NCI-H524 (cell line): ENCODE data around the gene MMP14.
"Not testable (repeated sequence)": the region's sequence is repeated elsewhere in the genome, so short reads cannot be mapped to it uniquely, and the experiment has no call there.

Experiments
- DNase-seq, 2 experiments: peaks; one replicate each; lab custom pipeline; 2025; lab: John Stamatoyannopoulos, UW

The MMP14 gene

DNA sequence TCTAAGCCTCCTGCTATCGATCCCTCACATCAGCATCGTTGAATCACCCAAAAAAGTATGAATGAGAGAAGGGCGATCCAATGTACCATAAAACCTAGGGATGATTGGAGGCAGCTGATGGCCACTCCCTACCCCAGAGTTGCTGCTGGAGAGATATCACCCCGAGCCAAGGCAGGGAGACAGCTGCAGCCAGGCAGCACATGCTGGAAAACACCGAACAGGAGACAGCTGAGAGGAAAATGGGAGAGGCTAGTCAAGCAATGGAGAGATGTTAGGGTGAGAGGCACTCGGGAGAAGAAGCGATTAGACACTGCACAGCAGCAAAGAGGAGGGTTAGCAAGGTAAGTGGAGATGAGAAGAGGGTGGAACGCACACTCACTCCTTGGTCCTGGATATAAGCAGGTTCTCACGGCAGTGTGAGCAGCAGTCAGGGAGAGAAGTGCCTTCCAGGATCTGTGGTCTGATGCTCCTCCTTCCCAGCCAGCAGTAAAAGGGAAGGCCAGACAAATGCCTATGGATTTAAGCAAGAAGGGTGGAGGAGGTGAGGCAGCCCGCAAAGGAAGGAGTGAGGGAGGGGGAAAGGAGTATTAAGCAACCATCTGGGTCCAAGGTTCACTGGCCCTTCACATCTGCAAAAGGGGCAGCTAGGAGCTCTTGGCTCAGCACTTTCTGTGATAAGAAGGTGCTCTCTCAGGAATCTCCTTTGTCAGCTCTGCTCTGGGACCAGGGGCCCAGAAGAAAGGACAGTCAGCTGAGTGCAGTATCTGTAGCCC is 21.3 kb upstream of the MMP14 start, which contains the start of gene SLC7A7:
Gene SLC7A7, minus strand, starts transcription at position 495 of the 773 bp plus-strand sequence. CDS start 2,037 bp downstream, outside the sequence.
- peak in 1 of 2 experiments; percentile 69 for DNase-seq

DNA sequence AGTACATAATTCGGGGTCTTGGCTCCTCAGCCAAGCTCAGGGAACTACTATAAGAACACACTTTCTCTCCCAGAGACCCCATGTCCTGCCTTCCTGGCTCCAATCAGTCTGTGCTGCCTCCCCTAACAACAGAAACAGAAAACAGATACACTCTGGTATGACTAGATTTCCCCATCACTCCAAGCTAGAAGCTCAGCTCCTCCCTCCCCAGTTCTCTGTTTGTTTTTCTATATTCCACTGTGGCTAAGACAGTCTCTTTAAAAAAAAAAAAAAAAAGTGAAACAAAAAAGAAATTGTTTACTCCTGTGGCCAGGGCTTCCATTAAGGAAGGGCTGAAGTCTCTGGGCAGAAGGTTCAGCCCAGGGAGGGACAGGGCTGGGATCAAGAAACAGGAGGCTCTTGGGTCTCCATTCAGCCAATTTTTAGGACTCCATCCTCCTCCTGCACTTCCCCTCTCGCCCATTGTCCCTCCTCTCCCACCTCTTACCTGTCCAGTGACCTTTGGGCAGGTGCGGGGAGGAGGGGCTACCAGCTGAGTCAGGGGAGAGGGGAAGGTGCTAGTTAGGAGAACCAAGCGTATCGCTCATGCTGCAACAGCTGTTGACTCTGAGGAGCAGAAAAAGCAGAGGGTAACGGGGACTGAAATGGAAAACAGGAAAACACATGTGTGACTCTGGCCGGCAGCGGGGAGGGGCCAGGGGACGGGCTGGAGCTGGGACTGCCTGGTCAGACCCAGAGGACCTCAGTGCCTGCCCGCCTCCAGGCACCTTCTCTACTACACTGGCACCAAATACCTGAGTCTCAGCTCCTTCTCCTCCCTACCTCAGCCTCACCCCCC is 17.0 kb upstream of the MMP14 start:
- peak; percentile 31 to 57 for DNase-seq

DNA sequence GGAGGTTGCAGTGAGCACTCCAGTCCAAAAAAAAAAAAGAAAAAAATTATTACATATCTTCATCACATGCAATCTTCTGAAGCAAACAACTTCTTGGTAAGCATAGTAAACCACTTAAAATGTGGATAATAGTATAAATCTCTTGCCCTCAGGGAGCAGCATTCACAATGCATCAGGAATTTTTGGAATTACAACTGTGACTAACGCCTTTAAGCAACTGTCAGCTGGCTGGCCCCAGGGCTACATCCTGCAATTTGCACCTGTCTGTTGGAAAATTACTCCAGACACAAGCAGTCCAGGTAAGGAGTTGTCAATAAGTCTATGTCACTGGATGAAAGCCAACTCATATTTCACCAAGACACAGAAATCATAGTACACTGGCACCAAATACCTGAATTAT is 15.7 kb upstream of the MMP14 start:
- DNase-seq: no peak

DNA sequence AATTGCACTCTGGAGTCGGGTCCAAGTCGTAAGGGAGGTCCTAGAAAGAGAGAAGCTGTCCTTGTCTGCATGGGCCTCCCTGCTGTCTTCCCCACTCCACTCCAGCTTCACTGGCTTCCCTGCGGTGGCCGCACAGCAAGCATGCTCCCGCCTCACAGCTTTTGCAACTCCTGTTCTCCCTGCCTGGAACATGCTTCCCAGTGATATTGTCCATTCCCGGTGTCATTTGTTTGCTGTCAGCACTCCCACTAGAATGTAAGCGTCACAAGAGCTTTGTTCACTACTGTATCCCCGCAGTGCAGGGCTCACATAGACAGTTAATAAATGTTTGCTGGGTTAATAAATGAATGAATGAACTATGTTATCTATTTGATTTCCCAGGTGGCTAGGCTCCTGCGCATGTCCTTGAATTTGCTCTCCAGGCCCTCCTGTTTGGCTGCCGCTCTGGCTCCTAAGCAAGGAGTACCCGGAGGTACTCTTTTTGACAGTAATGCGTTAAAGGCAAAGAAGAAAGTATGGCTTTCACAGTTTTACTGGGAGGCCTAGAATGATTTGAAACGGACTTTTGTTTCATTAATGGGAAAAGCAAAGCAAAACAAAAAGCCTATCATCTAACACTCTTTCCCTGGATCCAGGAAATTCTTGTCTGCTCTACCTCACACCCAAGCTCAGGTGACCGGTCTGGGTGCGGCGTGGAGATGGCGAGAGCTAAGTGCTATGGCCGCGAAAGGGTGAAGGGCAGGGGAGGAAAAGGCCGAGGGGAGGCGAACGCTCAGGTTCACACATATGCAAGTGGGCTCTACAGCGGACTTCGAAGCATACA is 15.0 kb upstream of the MMP14 start:
- DNase-seq: no peak

DNA sequence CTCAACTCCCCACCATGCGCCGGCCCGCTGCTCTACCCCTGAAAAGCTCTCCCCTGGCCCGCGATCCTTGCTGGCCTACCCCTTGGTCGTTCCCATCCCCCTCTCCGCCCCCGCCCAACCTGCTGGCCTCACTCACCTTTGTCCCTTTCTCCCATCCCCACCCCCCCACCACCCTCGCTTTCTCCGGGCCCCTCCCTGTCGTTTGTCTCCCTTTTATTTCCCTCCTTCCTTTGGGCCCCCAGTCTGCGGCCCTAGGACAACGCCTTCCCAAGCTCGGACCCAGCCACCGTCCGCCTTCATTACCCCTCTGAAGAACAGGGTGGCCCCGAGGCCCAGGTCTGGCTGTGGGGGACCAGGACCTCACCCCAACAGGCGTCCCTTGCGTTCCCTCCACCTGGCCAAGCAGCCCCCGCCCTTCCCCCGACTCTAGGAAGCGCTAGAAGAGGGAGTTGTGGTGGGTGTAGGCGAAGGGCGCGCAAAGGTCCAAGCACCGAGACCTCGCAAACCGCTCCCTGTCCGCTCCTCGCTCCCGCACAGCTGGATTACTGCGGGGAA is 14.3 kb upstream of the MMP14 start:
- no peak for DNase-seq

DNA sequence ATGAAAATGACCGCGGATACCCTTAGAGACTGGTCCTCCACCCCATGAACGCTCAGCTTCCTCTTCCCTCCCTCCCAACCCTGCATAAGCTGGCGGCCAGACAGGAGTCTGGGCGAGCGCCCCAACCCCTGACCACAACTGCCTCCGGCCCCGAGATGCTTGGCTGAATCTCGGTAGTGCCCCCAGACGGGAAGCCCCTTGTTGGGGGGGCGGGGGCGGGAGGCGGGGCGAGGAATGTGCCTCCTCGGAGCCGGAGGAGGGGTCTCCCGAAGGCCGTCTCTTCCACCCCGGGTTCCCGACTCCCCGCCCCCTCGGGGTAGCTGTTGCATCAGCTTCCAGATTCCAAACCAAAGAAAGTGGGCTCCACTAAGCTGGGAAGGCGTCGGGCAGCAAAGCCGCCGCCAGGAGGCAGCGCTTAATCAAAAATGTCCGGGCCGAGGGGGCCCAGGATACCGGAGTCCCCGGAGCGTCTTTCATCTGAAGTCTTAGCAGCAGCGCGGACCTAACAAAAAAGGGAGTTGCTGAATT is 13.8 kb upstream of the MMP14 start:
- peak; percentile 88 to 90 for DNase-seq

DNA sequence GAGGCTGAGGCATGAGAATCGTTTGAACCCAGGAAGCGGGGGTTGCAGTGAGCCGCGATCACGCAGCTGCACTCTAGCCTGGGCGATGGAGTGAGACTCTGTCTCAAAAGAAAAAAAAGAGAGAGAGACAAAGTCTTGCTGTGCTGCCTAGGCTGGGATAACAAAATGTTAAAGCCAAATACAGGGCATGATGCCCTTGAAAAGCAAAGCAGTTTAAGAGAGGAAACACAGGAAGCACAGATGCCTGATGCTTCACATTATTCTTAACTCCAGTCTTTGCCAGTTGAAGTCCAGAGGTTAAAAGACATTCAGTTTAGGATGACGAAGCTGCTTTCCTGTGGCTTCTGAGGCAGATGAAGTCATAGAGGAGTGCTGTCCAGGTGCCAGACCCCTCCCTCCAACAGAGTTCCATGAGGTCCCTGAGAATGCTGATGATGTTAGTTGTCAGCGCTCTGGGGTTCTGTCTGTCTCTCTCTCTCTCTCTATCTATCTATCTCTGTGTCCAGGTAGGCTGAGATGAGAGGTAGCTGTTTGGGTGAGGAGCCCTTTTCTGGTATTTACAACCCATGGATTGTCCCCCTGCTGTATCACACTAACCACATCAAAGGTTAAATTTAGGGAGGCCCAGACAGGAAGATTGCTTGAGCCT is 11.6 kb upstream of the MMP14 start:
- DNase-seq: peak in 1 of 2 experiments; percentile 25

DNA sequence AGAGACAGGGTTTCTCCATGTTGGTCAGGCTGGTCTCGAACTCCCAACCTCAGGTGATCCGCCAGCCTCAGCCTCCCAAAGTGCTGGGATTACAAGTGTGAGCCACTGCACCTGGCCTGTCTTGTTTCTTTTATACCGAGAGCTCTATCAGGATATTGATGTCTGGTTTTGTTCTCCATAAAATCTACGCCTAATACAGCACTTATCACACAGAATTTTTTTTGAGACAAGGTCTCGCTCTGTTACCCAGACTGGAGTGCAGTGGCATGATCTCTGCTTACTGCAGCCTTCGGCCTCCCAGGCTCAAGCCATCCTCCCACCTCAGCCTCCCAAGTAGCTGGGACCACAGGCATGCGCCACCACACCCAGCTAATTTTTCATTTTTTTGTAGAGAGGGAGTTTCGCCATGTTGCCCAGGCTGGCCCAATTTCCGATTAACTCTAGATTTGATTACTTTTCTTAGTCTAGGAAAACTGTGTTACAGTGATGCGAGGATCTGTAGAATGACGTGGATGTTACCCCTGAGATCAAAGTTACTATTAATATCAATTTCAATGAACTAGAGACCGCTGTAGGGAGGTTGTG is 7.2 kb upstream of the MMP14 start:
- not testable (repeated sequence) for DNase-seq

DNA sequence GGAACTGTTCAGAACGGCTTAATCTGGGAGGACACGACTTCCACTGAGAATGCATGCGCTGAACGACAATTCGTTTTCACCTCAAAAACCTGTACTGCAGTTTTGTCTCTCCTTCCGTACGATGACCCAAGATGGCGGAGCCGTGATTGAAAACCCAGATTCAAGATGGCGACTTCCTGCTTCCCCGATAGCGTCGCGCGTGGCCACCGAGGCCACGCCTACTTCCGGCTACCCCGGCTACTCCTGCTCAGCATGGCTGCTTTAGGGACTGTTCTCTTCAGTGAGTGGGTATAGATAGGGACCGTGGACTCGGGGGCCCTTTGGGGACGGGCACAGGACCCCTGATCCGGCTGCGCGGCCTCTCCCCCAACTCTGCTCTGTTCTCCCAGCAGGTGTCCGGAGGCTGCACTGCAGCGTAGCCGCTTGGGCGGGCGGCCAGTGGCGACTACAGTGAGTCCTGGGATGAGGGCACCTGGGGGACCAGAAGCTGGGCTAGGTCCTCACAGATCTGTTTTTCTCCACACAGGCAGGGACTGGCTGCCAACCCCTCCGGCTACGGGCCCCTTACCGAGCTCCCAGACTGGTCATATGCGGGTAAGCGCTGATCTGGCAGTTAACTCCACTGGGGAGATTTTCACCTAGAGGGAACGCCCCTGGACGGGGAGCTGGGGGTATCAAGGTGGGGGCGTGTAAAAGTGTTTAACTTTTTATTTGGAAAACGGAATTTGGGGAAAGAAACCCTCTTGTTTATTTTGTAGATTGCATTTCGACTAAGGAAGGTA is 6.5 kb upstream of the MMP14 start, which contains the start of gene MRPL52:
Gene MRPL52, plus strand, starts transcription at position 227 of the 782 bp plus-strand sequence. Its CDS starts 26 bp downstream, at position 253.
- DNase-seq: peak; percentile 92 to 98

DNA sequence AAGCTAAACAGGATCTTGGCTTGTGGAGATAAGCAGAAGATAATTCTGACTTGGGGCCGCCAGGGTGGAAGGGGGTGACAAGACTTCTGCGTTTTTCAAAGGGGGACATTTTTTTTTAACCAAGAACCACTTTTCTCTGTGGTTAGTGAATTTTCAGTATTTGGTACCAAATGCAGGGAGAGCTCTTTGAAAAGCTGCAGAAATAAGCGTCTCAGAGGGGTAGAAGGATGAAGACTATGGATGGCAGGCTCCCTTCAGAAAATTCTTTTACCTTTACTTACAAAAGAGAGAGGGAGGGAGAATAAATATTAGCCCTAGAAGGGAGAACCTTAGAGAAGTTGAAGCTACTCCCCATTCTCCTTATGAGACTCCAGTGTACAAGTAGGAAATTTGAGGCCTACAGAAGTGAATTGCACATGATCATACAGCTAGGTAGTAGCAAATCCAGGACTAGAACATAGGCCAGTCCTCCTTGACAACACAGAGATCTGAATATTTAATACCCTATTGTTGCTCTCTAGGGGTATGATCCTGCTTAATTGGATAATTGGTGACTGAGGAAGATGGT is 5.9 kb upstream of the MMP14 start:
- no peak for DNase-seq

DNA sequence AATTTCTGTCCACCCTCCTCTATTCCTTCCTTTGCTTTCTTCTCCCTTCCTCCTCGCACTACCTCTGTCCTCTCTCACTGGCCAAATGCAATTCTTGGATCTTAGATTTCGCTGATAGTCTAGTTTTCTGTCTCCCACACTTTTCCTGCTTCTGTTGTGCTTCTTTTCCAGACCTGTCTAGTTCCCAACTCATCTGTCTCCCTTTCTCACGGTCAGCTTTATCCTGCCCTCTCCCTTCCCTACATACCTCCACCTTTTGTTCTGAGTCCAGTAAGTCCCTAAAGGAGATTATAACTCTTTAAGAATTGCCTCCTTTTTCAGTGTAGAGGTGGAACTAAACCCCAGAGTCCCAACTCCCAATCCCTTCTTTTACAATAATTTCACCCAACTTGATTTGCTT is 880 bp upstream of the MMP14 start:
- no peak for DNase-seq

DNA sequence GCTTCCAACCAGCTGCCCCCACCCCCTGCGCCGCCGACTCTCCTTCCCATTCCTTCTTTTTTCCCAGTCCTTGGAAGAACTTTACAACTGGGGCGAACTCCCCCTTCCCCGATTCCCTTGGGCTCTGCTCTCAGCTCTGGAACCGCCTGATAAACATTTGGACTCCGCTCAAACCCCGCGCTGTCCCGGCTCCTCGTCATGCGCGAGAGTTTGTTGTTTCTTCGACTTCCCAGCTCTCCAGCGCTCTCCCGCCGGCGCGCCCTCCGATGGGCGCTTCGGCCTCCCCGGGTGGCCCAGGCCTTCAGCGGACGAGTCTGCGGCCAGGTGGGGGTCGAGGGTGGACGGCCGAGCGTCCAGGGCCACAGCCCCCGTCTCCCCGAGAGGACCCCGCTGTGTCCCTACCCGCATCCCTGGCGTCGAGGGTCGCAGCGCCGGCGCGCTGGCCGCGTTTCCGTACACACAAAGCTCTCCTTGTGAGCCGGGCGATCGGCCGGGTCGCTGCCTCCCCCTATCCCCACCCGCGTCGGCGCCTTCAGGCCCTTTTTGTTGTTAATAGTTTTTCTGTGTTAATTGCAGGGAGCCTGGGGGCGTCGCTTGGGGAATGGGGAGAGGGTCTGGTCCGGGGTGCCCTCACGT is 847 bp downstream of the MMP14 start:
- DNase-seq: no peak

DNA sequence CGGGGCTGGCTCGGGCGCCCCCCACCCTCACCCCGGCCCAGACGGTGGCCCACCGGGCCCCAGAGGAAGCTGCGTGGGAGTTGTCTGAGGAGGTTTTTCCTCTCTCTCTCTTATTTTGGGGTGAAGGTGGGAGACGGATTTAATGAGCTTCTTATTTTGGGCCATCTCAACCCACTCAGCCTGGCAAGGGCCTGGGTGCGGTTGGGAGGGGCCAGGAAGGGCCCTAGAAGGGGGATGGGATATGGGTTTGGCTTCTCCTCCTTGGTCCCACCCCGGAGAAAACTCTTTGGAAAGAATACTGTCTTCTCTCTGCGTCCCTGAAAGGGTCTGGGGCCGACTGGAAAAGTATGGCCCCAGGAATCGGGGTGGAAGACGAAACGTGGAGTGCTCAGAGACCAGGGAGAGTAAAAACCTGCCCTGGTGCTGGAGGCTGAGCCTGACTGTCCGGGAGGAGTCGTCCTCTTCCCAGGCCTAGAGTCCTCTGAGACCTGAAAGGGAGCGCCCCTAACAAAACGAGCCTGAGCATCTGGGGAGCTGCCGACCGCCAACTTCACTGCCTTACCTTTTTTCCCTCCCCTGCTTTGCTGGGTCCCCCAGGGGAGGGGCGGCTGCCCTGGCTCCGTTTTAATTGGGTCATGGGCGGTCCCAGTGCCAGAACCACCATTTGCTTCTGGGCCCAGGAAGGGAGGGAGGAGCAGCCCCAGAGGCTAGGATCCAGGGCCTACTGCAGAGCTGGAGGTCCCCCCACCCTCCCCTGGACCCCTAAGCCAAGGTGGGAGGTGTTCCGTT is 1.6 kb downstream of the MMP14 start:
- DNase-seq: no peak

DNA sequence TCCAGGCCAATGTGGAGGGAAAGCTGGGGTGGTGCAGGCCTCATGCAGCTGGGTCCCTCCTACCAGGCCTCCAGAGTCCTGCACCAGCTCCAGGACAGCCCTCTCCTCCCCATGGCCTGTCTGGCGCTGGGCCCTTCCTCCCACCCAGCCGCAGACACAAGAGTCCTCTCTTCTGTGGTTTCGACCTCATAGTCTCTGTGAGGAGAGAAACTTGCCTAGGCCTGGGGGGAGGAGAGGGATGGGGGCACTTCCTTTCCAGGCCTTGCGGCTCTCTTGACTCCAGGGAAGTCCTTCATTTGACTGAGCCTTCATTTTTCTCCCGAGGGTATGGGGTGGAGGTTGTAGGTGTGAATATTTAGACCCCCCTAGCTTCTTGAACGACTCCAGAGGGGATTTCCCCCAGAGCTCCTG is 2.3 kb downstream of the MMP14 start:
- DNase-seq: no peak

DNA sequence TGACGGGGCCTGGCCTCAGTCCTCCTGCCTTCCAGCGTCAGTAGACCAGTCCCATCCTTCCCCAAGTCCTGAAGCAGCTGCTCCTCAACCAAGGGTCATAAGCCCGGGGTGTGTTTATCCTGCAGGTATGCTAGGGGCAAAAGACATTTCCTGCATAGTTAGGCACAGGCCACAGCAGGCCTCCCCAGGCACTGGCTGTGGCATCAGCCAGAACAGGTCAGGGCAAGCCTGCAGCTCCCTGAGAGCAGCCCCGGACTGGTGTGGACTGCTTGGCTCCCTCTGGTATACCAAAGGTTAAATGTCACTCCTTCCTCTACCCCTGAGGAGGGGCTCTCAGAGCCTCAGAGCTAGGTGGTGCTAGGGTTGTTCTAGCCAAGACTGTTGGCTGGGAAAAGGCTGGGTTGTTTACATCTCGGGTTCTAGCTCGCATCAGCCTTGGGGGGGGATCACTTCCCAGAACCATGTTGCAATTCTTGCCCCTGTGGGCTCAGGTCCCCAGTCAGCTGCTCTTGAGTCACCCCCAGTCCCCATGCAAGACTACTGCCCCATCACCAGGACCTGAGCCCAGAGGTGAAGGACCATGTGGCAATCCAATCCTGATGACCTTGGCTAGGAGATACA is 2.9 kb downstream of the MMP14 start:
- no peak for DNase-seq

DNA sequence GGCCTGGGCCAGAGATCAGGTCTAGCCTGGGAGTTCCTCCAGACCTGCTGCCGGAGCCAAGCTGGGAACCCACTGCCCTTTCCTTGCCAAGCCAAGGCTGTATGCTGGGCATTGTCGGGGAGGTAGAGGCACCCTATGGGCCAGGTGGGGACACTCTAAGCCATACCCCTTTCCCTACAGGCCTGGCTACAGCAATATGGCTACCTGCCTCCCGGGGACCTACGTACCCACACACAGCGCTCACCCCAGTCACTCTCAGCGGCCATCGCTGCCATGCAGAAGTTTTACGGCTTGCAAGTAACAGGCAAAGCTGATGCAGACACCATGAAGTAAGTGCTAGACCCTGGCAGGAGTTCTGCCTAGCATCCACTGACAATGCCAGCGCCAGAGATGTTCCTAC is 4.9 kb downstream of the MMP14 start:
- no peak for DNase-seq

DNA sequence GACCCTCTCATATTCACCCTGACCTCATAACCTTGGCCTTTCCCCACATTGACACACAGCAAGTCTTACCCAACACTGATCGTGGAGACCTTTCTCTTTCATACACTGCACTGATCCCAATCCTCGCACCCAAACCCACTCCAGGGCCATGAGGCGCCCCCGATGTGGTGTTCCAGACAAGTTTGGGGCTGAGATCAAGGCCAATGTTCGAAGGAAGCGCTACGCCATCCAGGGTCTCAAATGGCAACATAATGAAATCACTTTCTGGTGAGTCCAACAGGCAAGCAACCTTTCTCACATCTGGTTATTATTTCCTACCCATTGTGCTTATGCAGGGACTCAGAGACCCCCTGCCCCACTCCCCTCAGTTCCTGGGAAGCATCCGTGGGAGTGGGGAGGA is 5.4 kb downstream of the MMP14 start:
- no peak for DNase-seq
